ENCODE data around the gene RIPOR3.

DNA sequence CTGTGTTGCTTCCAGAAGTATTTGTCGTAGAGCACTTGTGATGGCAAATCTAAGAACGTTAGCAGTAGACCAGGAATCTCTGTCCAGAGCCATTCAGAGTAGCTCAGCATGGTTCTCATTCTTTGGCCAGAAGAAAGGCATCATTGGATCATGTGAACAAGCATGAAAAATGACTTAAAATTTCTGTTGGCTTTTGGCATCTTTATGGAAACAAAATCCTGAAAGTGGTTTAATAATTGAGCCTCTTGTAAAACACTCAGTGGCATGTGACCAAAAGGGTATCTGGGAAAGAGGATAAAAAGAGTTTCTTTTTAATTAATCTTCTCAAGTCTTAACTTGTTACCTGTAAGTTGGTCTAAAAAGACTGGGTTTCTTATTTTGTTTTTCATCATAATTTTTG is 126.0 kb downstream of the RIPOR3 start:
- no peak for TF ChIP-seq POLR2A (IDR thresholded peaks at IDR 0.05)
- TF ChIP-seq, protein P1, sequence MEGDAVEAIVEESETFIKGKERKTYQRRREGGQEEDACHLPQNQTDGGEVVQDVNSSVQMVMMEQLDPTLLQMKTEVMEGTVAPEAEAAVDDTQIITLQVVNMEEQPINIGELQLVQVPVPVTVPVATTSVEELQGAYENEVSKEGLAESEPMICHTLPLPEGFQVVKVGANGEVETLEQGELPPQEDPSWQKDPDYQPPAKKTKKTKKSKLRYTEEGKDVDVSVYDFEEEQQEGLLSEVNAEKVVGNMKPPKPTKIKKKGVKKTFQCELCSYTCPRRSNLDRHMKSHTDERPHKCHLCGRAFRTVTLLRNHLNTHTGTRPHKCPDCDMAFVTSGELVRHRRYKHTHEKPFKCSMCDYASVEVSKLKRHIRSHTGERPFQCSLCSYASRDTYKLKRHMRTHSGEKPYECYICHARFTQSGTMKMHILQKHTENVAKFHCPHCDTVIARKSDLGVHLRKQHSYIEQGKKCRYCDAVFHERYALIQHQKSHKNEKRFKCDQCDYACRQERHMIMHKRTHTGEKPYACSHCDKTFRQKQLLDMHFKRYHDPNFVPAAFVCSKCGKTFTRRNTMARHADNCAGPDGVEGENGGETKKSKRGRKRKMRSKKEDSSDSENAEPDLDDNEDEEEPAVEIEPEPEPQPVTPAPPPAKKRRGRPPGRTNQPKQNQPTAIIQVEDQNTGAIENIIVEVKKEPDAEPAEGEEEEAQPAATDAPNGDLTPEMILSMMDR (IDR thresholded peaks at IDR 0.05) = no peak
